Measurements from ENCODE around the gene SLCO6A1.

SLCO6A1 gene

GRCh38 chr5:102388235-102388634 lies 110.6 kb downstream of the SLCO6A1 start:
- TF ChIP-seq MAX (IDR thresholded peaks at IDR 0.05), result no peak
- no peak for TF ChIP-seq FOXM1 (IDR thresholded peaks at IDR 0.05; ENCODE audit: borderline replicate concordance, low read depth)
- TF ChIP-seq REST (IDR thresholded peaks at IDR 0.05; ENCODE audit: low read depth), result no peak
- no peak for TF ChIP-seq NFIC (IDR thresholded peaks at IDR 0.05)
- no peak for TF ChIP-seq CREB1 (IDR thresholded peaks at IDR 0.05; ENCODE audit: low read depth)
- TF ChIP-seq TAF1 (IDR thresholded peaks at IDR 0.05; ENCODE audit: low read depth), result no peak
- TF ChIP-seq EGR1 (IDR thresholded peaks at IDR 0.05), result no peak

- no peak for TF ChIP-seq CEBPB (IDR thresholded peaks at IDR 0.05)
- no peak for TF ChIP-seq REST (IDR thresholded peaks at IDR 0.05; ENCODE audit: low read depth)
- no peak for TF ChIP-seq EGR1 (IDR thresholded peaks at IDR 0.05)
- TF ChIP-seq ZBTB7A (IDR thresholded peaks at IDR 0.05; ENCODE audit: low read depth), result no peak
- TF ChIP-seq RAD21 (IDR thresholded peaks at IDR 0.05; ENCODE audit: low read depth), result no peak
- no peak for TF ChIP-seq EP300 (IDR thresholded peaks at IDR 0.05; ENCODE audit: borderline replicate concordance)
- no peak for TF ChIP-seq TEAD4 (IDR thresholded peaks at IDR 0.05)
- no peak for TF ChIP-seq YY1 (IDR thresholded peaks at IDR 0.05; ENCODE audit: low read depth)
- no peak for TF ChIP-seq CREB1 (IDR thresholded peaks at IDR 0.05; ENCODE audit: low read depth)
- TF ChIP-seq USF1 (IDR thresholded peaks at IDR 0.05), result no peak
These were observed 113.4 kb downstream of the SLCO6A1 start for GRCh38 chr5:102385365-102385764.

GRCh38 chr5:102380174-102380573 lies 118.6 kb downstream of the SLCO6A1 start:
- TF ChIP-seq CREB1 (IDR thresholded peaks at IDR 0.05; ENCODE audit: low read depth), result no peak
- no peak for TF ChIP-seq NFIC (IDR thresholded peaks at IDR 0.05)
- no peak for TF ChIP-seq MAX (IDR thresholded peaks at IDR 0.05)

- no peak for TF ChIP-seq CEBPB (IDR thresholded peaks at IDR 0.05)
- no peak for TF ChIP-seq USF1 (IDR thresholded peaks at IDR 0.05)
- no peak for TF ChIP-seq TEAD4 (IDR thresholded peaks at IDR 0.05)
- no peak for TF ChIP-seq FOXM1 (IDR thresholded peaks at IDR 0.05; ENCODE audit: borderline replicate concordance, low read depth)
- TF ChIP-seq NFIC (IDR thresholded peaks at IDR 0.05), result no peak
- no peak for TF ChIP-seq EGR1 (IDR thresholded peaks at IDR 0.05)
- TF ChIP-seq ZBTB7A (IDR thresholded peaks at IDR 0.05; ENCODE audit: low read depth), result no peak
- no peak for TF ChIP-seq MAX (IDR thresholded peaks at IDR 0.05)
- TF ChIP-seq TAF1 (IDR thresholded peaks at IDR 0.05; ENCODE audit: low read depth), result no peak
- TF ChIP-seq TCF12 (IDR thresholded peaks at IDR 0.05; ENCODE audit: low read depth), result no peak
- no peak for TF ChIP-seq RAD21 (IDR thresholded peaks at IDR 0.05; ENCODE audit: low read depth)
- no peak for TF ChIP-seq EP300 (IDR thresholded peaks at IDR 0.05; ENCODE audit: borderline replicate concordance)
- no peak for TF ChIP-seq REST (IDR thresholded peaks at IDR 0.05; ENCODE audit: low read depth)
- no peak for TF ChIP-seq YY1 (IDR thresholded peaks at IDR 0.05; ENCODE audit: low read depth)
- no peak for TF ChIP-seq CREB1 (IDR thresholded peaks at IDR 0.05; ENCODE audit: low read depth)
These were observed 122.9 kb downstream of the SLCO6A1 start for GRCh38 chr5:102375876-102376275.

- TF ChIP-seq REST (IDR thresholded peaks at IDR 0.05; ENCODE audit: low read depth) (no peak), CEBPB (IDR thresholded peaks at IDR 0.05) (no peak), MAX (IDR thresholded peaks at IDR 0.05) (no peak), TEAD4 (IDR thresholded peaks at IDR 0.05) (no peak), RAD21 (IDR thresholded peaks at IDR 0.05; ENCODE audit: low read depth) (no peak), USF1 (IDR thresholded peaks at IDR 0.05) (no peak)
These were observed 123.5 kb downstream of the SLCO6A1 start for GRCh38 chr5:102375272-102375671.
